Ovary (tissue), 9 donors: Measurements from ENCODE around the gene KMT2E. TPM values are rescaled to one million over a fixed set of nuclear protein-coding genes. Genes with fewer than 3 reads are reported as not detected.

Experiments used
- DNase-seq, 5 donors: peaks; one replicate each; pipeline ENCODE4 v3.0.0-alpha.2; 2019 to 2020
- H3K27ac ChIP-seq, 2 donors: fragments of 200-600 bp; one replicate each; pipeline versions ENCODE4 v1.5.1 to v1.8.0; 2019 to 2022
- H3K27me3 ChIP-seq: fragments of 200-600 bp; one replicate; pipeline ENCODE4 v1.8.0; 2022
- H3K36me3 ChIP-seq: fragments of 200-600 bp; sonication (generic); one replicate; pipeline ENCODE4 v1.5.1; 2019
- H3K4me1 ChIP-seq: one replicate; pipeline ENCODE4 v1.8.1; 2013; ENCODE audit warnings: mild to moderate bottlenecking, moderate library complexity; ENCODE audit not compliant: insufficient read depth
- H3K4me3 ChIP-seq: fragments of 200-600 bp; sonication (generic); one replicate; pipeline ENCODE4 v1.5.1; 2017
- H3K9me3 ChIP-seq, 2 donors: fragments of 200-600 bp in 1 of 2; sonication (generic) in 1 of 2; one replicate each; pipeline versions ENCODE4 v1.5.1 to v1.8.1; 2013 to 2019; ENCODE audit warnings: mild to moderate bottlenecking in 1 of 2, moderate library complexity in 1 of 2
- CTCF ChIP-seq, 3 donors: fragments of 450-650 bp in 2 of 3; fragments of 200-600 bp in 1 of 3; IDR thresholded peaks; one replicate each; pipeline versions ENCODE4 v1.5.1 to v1.8.0; 2016 to 2022; ENCODE audit warnings: antibody characterized with exemption in 3 of 3, mild to moderate bottlenecking in 1 of 3
- EP300 ChIP-seq: sonication (generic); formaldehyde crosslinking; IDR thresholded peaks from one replicate; pipeline ENCODE4 v1.6.1; 2017; ENCODE audit warnings: antibody characterized with exemption
- POLR2A ChIP-seq: fragments of 450-650 bp; IDR thresholded peaks from one replicate; pipeline ENCODE4 v1.6.1; 2017; ENCODE audit warnings: antibody characterized with exemption, mild to moderate bottlenecking, moderate library complexity
- WGBS, 3 donors: extraction: QIAGEN DNeasy Blood & Tissue Kit in 1 of 3; methylation state at CpG; one replicate each; pipeline versions ENCODE4 v1.1.5 to v1.1.7; 2013 to 2017; 5-methylcytosine and 5-hydroxymethylcytosine counted together
- intact Hi-C, 4 donors: fragments of 100-400 bp; cut with DNase I; formaldehyde crosslinking; loops; one replicate each; pipeline versions ENCODE4 v1.11.0 to v1.15.1; 2022 to 2023
- polyA plus RNA-seq, 2 donors: library from polyadenylated mRNA; stranded (reverse); fragments of 200-250 nt in 1 of 2; fragments of 350-450 nt in 1 of 2; fragmentation: Illumina TruSeq in 1 of 2; extraction: RNeasy Lipid Tissue Mini Kit (QIAGEN cat#74804) in 1 of 2; gene quantifications; one replicate each; pipeline ENCODE4 v1.2.3, GENCODE V29; 2013 to 2014
- total RNA-seq, 7 donors: library from RNA; depleted of rRNA in 2 of 7; stranded (reverse); fragments of >200 nt in 2 of 7; fragmentation: NEBNext Ultra II Directional in 3 of 7; extraction: Animal tissue kit (Norgen Biotek cat#: 25700) in 3 of 7; gene quantifications; one replicate each; pipeline versions ENCODE4 v1.1.0 to v1.2.4, GENCODE V29; 2016 to 2023
- donor health status: DM: no; HTN: no; CAD: no; lungs with moderate emphysema.
- donor health status: DM: no; HTN: no; CAD: no.
- donor health status: Bipolar disorder and iron deficiency.
- donor health status: DM: yes; HTN: yes; CAD: no.
- donor health status: DM: no; HTN: no; CAD: no.
- donor health status: DM: yes; HTN: yes; CAD: no.

The KMT2E gene
- total and polyA plus RNA-seq, 9 donors: 35.2 to 152 (median 113) TPM

- peaks cover 10% of the 10 kb centered on the region for H3K4me1 ChIP-seq
These were observed 5.3 kb downstream of the KMT2E start for GRCh38 chr7:105019269-105019668.

GRCh38 chr7:105020926-105021325 lies 6.9 kb downstream of the KMT2E start:
- H3K4me3 ChIP-seq: no peak overlapping the region
- no peak for TF ChIP-seq EP300
- TF ChIP-seq POLR2A: no peak
- no peak for TF ChIP-seq CTCF (IDR thresholded peaks at IDR 0.05)
- intact Hi-C loops: no loop called here
- H3K36me3 ChIP-seq: no peaks in the 10 kb centered on the region
- DNase-seq: no peak
- peaks cover 10% of the 10 kb centered on the region for H3K4me1 ChIP-seq
- 54 to 65% (median 56%) methylated on average over 3 of the region's 3 CpGs for WGBS, 3 donors
- H3K9me3 ChIP-seq: no peaks in the 10 kb centered on the region
- no peaks in the 10 kb centered on the region for H3K27me3 ChIP-seq
- H3K27ac ChIP-seq: no peak overlapping the region

More at GRCh38 chr7:105019269-105019668, 5.3 kb downstream of the KMT2E start:
- DNase-seq: no peak
- Histone ChIP-seq H3K4me3 (no peak overlapping the region), H3K9me3 (no peaks in the 10 kb centered on the region), H3K36me3 (no peaks in the 10 kb centered on the region), H3K27me3 (no peaks in the 10 kb centered on the region), H3K27ac (no peak overlapping the region)
- WGBS, 3 donors: 31 to 34% (median 34%) methylated on average over 3 of the region's 3 CpGs
- intact Hi-C loops: no loop called here
- no peak for TF ChIP-seq CTCF (IDR thresholded peaks at IDR 0.05)
- TF ChIP-seq POLR2A: no peak
- no peak for TF ChIP-seq EP300

- 67 to 76% (median 75%) methylated on average over 3 of the region's 3 CpGs for WGBS, 3 donors
- intact Hi-C loops: no loop called here
- H3K4me1 ChIP-seq: peaks cover 10% of the 10 kb centered on the region
- H3K36me3 ChIP-seq: no peaks in the 10 kb centered on the region
- H3K4me3 ChIP-seq: no peak overlapping the region
- no peaks in the 10 kb centered on the region for H3K9me3 ChIP-seq
- no peak overlapping the region for H3K27ac ChIP-seq
- TF ChIP-seq POLR2A: no peak
- no peak for DNase-seq
- H3K27me3 ChIP-seq: no peaks in the 10 kb centered on the region
These were observed 7.3 kb downstream of the KMT2E start for GRCh38 chr7:105021352-105021751.

GRCh38 chr7:105021967-105022366 lies 8.0 kb downstream of the KMT2E start:
- H3K27me3 ChIP-seq: no peaks in the 10 kb centered on the region
- intact Hi-C loops: no loop called here
- DNase-seq: no peak
- H3K9me3 ChIP-seq: no peaks in the 10 kb centered on the region
- no peaks in the 10 kb centered on the region for H3K36me3 ChIP-seq
- TF ChIP-seq POLR2A (no peak), CTCF (IDR thresholded peaks at IDR 0.05) (no peak), EP300 (no peak)
- H3K27ac ChIP-seq: no peak overlapping the region
- WGBS, 3 donors: 67 to 78% (median 71%) methylated on average over 3 of the region's 3 CpGs
- peaks cover 10% of the 10 kb centered on the region for H3K4me1 ChIP-seq
- no peak overlapping the region for H3K4me3 ChIP-seq

GRCh38 chr7:105022458-105022857 lies 8.5 kb downstream of the KMT2E start:
- Histone ChIP-seq H3K27ac (no peak overlapping the region), H3K4me3 (no peak overlapping the region)
- WGBS, 3 donors: 58 to 72% (median 63%) methylated on average over 4 of the region's 4 CpGs

More at GRCh38 chr7:105022458-105022857, 8.5 kb downstream of the KMT2E start:
- H3K36me3 ChIP-seq: no peaks in the 10 kb centered on the region
- no peak for DNase-seq
- no peaks in the 10 kb centered on the region for H3K27me3 ChIP-seq
- H3K9me3 ChIP-seq: no peaks in the 10 kb centered on the region
- no peak for TF ChIP-seq EP300
- TF ChIP-seq CTCF (IDR thresholded peaks at IDR 0.05): no peak
- no peak for TF ChIP-seq POLR2A
- H3K4me1 ChIP-seq: peaks cover 10% of the 10 kb centered on the region
- intact Hi-C loops: no loop called here
